HG03439 (cell line): Measurements from ENCODE around the gene CD79A.
A peak's percentile ranks its signal among the peaks of the same experiment; 100 is the strongest.

Source experiments
- ATAC-seq: cut with Tn5 transposase; IDR thresholded peaks from one replicate; pipeline ENCODE4 v1.9.1; 2021; ENCODE audit warnings: mild to moderate bottlenecking, moderate library complexity; ENCODE audit not compliant: unreplicated experiment

Gene CD79A

DNA sequence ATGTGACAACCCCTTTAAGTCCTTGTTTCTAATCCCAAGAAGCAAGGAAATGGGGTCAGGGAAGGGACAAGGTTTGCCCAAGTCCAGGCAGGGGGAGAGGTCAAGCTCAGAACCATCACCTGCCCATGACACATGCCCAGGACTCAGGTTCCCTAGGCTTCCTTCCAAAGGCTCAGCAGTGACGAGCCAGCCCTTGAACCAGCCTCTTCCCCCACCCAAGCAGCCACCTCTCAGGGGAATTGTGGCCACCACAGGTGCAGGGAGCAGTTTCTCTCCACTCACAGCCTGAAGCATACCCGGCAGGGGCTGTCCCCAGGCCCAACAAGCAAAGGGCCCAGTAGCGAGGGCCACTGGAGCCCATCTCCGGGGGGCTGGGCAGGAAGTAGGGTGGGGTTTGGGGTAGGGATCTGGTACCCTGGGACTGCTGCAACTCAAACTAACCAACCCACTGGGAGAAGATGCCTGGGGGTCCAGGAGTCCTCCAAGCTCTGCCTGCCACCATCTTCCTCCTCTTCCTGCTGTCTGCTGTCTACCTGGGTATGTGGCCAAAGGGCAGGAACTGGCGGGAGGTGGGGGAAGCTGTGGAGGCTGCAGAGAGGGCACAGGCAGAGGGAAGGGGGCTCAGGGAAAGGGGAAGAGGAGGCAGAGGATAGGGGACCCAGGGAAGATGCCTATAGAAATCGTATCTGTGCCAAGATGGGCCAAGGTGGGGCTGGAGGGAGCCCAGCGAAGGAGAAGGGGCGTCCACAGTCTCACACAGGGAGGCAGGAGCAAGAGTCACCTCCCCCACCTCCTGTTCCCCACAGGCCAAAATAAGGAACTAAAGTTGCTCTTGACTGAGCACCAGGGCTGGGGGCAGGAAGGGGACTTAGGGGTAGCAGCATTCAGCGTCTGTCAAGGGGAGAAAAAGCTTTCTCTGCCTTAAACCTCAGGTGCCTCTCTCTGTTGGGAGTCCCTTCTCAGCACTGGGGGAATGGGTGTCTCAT, at the start of gene CD79A:
Gene CD79A, plus strand, starts transcription at position 433 of the 986 bp plus-strand sequence. Its CDS starts 26 bp downstream, at position 459.
- ATAC-seq = peak; percentile 56

DNA sequence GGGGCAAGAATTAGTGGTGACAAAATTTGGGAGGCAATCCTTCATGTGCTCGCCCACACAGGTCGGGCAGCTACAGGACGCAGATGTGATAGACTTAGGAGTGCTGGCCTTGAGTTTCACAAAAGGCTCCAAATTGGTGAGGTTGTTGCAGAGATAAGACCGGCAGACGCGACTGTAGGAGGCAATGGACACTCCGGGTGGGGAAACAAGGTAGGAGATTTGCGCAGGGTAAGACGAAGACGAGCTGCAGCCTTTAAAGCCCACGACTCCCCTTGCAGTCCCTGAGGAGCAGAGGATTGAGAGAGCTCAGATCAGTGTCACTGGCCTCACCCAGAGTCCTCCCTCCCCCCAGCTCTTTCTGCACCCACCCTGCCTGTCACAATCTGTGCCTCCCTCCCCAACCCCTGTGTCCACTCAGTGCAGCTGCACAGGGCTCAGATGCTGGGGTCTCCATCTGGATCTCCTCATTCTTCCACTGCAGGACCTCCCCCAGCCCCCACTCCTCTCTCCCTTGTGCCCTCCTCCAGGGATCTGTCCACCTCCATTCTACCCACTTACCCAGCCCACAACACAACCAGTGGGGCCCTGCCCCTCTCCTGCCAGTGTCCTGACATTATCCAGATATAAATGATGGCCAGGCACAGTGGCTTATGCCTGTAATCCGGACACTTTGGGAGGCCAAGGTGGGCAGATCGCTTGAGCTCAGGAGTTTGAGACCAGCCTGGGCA, 38.9 kb upstream of the CD79A start:
- no peak for ATAC-seq

DNA sequence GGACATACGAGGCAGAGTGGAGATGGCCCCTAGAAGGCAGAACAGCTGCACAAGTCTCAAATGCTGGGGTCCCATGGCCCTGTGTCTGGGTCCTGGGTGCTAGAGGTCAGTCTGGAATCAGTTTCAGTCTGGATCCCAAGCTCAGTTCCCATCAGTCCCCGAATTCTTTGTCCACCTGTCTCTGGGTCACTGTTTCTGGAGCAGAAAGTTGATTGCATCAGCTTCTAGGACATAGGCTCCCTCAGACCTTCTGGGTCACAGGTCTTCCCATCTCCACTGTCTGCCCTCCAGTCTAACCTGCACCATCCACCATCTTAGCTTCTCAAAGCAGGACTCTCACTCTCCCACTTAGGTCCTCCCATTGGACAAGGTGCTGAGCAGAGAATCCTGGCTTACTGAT, 37.9 kb upstream of the CD79A start:
- no peak for ATAC-seq

DNA sequence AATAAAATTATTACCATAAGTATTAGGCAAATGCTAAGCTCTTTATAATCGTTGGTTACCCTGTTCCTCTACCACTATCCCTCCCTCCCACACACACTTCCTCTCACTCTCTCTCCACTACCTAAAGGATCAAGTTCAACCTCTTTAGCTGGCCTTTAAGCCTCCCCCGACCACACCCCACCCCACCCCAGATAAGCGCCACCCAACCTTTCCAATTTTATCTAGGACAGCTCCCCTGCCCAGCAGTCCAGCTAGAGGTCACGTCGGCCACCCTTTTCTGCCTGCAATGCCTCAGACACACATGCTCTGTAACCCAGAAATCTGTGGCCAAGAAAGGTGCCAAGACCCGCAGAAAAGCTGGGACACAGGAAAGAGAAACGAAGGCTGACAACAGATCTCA, 33.7 kb upstream of the CD79A start:
- ATAC-seq = no peak

DNA sequence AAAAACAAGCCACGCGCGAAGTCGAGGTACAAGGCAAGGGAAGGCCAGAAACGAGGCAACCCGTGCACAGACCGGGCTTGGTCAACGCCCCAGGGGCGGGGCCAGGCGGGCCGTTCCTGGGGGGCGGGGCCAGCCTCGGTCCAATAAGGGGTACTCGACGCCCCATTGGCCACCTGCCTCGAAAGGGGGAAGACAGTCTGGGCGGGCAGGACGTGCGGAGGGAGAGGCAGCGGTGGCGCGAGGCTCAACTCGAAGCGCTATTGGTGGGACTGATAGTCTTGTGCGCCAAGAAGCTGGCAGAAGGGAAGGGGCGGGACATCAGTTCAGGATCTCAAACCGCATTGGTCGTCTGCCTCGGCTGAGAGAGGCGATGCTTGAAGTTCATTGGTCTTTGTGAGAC, 32.5 kb upstream of the CD79A start, which contains the start of gene LYPD4:
Gene LYPD4, minus strand, starts transcription at position 83 of the 400 bp plus-strand sequence. CDS start 5,398 bp downstream, outside the sequence.
- ATAC-seq = no peak

DNA sequence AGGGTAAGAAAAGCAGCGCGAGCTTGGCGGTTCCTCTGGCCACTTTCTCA, 32.3 kb upstream of the CD79A start, which contains the start of gene DMRTC2:
Gene DMRTC2, plus strand, starts transcription at position 42 of the 50 bp plus-strand sequence. CDS start 2,387 bp downstream, outside the sequence.
- no peak for ATAC-seq

DNA sequence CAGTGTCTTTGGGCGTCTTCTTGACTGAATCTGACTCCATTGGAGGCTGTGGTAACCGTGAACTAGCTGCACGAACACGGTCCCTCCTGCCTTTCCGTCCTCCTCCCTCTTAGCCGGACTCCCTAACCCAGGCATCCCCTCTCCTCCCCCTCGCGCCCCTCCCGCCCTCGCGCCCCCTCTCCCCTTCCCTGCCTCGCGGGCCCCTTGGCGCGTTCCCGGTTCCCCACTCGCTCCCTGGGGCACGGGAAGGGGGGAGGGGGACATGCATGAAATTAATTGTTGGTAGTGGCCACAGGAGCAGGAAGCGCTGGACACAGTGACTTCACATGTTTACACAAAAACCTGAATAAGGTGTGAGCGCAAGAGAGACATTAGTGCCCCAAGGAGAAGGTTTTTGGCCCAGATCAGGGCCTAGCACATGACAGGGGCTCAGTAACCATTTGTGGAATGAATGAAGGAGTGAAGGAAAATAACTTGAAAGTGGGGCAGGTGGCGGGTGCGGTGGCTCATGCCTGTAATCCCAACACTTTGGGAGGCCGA, 32.0 kb upstream of the CD79A start:
- no peak for ATAC-seq

DNA sequence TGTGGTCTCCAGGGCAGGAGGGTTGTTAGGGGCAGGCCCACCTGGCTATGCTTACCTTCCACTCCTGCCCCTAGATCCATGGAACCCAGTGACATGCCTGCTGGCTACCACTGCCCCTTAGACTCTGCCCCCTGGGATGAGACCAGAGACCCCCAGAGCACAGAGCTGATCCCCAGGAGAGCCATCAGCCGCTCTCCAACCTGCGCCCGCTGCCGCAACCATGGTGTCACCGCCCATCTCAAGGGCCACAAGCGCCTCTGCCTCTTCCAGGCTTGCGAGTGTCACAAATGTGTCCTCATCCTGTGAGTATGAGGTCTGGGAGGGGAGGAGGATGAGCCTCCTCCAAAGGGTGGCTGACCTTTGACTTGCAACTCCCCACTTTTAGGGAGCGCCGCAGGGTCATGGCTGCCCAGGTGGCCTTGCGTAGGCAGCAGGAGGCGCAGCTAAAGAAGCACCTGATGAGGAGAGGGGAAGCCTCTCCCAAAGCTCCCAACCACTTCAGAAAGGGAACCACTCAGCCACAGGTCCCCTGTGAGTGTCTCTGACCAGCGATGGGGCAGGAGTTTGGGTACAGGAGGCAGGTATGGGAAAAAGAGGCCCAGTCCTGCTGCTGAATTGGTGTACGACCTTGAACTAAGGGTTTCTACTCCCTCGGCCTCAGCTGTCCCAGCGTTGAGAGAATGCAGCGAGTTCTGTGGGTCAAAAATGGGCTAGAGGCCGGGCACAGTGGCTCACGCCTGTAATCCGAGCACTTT, 29.6 kb upstream of the CD79A start:
- no peak for ATAC-seq

DNA sequence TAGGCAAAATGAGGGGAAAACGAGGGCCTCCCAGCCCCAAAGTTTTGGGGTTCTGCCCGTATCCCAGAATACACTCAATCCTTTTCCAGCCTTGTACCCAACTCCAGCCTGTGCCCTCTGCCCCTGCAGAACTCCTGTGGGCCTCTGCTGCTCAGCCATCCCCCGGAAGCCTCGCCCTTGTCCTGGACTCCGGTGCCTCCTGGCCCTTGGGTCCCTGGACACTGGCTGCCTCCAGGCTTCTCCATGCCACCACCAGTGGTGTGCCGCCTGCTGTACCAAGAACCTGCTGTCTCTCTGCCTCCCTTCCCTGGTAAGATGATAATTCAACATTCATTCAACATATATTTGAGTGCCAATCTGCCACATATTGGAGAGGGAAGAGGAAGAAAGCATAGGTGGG, 28.4 kb upstream of the CD79A start:
- no peak for ATAC-seq

DNA sequence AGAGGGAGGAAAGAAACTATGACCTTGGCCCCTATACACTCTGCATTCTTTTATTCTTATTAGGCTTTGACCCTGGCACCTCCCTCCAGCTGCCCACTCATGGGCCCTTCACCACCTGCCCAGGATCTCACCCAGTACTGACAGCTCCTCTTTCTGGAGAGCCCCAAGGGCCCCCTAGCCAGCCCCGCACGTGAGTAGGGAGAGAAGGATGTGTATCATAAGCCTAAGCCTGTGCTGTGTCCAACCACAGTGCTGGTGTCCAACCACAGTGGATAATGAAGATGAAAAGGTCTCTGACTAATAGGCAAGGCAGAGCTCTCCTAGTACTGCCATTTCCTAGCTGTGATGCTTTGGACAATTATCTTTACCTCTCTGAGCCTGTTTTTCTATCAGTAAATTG, 28.0 kb upstream of the CD79A start:
- no peak for ATAC-seq

DNA sequence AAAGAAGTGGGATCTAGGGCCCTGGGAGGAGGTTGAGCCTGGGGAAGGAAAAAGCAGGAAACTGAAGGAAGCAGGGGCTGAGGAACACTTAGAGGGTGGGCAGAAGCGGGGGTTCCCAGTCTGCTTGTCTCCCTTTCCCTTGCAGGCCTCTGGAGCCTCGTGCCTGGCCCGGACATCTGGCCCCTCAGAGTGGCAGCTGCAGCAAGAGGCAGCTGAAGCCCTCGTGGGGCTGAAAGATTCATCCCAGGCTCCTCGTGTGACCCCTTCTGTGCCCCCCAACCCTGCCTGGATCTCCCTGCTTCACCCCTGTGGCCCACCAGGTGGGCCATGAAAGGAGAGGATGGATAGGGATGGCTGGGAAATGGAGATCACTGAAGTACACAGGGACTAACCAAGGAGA, 26.7 kb upstream of the CD79A start:
- no peak for ATAC-seq

DNA sequence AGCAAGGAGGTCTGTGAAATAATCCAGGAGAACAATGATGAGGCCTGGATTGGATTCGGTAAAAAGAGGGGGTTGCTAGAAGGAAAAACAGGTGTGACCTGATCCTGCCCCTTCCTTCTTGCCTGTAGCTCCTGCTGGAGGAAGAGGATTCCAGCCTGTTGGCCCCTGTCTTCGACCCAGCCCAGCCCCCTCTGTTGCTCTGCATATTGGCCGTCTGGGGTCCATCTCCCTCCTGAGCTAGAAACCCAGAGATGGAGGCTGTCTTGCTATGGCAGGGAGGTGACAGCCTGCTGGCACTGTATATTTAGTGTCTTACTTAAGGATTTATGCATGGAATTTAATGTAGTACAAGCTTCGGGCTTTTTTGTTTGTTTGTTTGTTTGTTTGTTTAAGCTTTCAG, 25.6 kb upstream of the CD79A start:
- no peak for ATAC-seq

DNA sequence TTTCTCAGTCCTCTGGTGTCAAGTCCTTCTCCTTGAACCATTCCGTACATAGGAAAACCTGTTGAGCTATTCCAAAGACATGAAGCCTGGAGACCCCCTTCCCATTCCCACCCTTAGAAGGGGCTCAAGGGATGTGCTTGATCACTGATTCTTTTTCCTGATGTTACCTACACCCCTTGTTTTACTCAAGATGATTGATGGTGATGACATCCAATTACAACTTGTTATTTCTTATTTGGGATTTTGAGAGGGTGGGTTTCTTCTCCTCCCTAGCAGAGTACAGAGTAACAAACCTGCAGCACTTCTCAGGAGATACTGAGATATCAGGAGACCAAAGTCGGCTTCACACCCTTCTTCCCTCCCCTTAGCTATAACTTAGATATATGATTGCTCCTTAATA, 23.7 kb upstream of the CD79A start:
- ATAC-seq = no peak

DNA sequence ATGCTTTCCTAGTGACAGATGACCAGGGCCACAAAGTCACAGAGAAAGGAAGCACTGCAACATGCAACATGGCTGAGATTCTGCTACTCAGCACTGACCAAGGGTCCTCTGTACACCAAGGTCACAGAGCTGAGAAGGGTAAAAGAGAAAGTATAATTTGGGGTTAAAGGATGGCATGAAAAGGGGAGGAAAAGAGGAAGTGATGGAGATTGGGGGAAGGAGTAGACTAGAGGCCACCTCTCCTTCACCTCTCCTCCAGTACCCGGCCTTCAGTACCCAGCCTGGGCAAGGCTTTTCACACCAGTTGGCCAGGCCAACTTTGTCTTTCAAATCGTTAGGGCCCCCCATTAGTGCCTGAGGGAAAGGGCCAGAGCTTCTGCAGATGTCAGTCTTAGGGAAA, 23.3 kb upstream of the CD79A start:
- no peak for ATAC-seq

DNA sequence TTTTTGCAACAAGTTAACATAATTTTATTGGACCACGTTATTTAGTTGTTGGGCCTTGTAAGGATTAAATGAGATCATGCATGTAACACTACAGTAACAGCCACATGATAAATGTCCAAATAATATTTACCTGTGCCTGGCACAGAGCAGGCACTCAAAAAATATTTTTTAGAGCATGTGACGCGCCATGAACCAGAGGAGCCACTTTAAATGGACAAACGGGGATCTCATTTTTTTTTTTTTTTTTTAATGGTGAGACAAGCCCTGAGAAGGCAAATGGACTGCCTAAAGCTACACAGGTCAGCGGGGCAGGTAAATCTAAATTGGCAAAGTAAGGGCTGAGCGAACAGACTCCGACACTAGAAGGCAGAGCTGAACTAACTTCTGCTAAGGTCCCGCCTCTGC, 17.9 kb upstream of the CD79A start:
- ATAC-seq = no peak

DNA sequence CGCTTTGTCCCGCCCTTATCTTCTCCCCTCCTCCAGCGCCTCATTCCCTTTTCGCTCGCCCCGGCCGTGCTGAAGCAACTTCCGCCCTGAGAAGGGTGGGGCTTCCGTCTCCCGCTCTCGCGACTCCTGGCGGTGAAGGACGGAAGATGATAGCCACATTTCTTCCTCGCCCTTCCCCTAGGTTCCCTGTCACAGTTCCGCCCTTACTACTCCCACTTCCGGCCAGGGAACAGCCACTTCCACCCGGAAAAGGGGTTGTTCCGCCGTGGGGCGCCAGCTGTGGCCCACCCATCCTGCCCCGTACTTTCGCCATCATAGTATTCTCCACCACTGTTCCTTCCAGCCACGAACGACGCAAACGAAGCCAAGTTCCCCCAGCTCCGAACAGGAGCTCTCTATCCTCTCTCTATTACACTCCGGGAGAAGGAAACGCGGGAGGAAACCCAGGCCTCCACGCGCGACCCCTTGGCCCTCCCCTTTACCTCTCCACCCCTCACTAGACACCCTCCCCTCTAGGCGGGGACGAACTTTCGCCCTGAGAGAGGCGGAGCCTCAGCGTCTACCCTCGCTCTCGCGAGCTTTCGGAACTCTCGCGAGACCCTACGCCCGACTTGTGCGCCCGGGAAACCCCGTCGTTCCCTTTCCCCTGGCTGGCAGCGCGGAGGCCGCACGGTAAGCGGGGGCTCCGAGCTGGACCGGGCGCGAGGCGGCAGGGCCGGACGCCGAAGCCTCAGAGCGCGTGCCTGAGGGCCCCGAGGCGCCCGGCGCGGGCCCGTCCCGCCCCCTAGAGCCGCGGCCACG, 17.3 kb upstream of the CD79A start, which contains the start of gene RPS19:
Gene RPS19, plus strand, starts transcription at position 638 of the 801 bp plus-strand sequence. CDS start 520 bp downstream, outside the sequence.
- ATAC-seq = peak; percentile 82

DNA sequence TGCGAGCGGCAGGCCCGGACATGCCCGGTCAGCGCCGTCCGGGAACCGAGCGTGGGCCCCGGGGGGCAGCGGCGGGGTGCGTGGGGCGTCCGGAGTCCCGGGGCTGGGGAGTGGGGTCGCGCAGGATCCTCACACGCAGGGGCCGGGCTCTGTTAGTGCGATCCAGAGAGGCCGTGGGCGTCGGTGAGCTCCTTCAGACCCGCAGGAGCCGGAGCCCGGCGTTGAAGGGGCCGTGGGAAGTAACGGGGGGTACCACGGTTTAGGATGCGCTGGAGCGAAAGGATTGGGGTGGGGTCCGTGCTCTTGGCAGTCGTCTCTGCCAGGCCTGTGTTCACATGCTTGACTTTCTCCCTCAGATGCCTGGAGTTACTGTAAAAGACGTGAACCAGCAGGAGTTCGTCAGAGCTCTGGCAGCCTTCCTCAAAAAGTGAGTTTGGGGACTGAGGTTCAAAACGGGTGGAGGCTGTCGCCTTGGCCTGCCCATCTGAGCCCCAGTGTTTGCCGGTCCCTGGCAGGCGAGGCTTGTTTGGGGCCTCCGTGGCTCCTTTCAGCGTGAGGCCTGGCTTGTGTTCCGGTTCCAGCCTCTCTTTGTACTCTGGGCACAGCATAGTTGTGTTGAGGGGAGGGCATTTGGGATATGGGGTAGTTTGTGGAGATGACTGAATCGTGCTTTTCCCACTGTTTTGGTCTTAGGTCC, 16.5 kb upstream of the CD79A start:
- ATAC-seq = no peak

DNA sequence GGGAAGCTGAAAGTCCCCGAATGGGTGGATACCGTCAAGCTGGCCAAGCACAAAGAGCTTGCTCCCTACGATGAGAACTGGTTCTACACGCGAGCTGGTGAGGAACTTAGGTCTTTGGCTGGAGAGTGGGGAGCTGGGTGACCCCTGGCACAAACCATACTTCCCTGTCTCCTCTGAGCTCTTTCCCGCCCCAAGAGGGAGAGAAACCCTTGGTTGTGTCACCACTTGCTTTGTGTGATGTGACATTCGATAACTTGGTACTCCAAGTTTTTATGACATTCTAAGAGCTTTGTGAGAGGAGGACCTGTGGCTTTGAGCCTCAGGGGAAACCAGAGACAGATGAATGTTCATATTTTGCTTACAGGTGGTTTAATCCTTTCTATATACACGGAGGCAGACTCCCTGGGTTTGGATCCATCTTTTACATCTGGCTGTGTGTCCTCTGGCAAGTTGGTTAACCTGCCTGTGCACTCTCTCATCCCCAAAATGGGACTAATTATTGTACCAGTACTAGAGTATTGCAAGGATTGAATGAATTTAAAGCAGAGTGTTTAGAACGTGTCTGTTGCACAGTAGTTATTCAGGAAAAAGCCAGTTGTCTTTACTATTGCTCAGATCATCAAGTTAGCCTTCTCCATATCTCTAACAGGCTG, 15.8 kb upstream of the CD79A start:
- ATAC-seq = no peak

DNA sequence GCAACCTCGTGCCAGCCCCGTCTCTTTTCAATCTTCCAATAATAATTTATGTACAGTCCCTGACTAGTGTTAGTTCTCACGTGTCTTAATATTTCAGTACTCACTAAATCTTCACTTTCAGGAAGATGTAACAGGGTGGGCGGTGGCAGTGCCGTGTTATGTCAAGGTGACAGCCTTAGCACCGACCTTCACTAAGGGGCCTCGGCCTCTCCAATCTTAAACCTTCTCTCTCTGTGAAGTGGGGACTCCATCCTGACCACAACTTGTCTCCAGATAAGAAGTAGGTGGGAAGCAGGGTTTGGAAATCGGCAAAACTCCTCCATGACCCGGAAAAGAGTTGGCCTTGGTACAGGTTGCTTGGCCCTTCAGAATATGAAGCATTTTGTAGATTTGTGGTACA, 15.2 kb upstream of the CD79A start:
- ATAC-seq = no peak
